IMR-90 (cell line): ENCODE results near the gene ADAMTSL4.

ENCODE experiments used
- BHLHE40 ChIP-seq: fragments of 150-350 bp; IDR thresholded peaks from 2 replicates; pipeline ENCODE4 v1.6.1; 2016; ENCODE audit warnings: mild to moderate bottlenecking, low read depth, low read length
- CTCF ChIP-seq: conservative IDR thresholded peaks from 2 replicates; pipeline ENCODE4 v1.5.1; 2012; ENCODE audit warnings: mild to moderate bottlenecking, low read depth, low read length, improper control_type of control experiment
- MAFK ChIP-seq: IDR thresholded peaks from 2 replicates; pipeline ENCODE4 v1.6.1; 2012; ENCODE audit warnings: low read depth, low read length, improper control_type of control experiment
- MXI1 ChIP-seq: IDR thresholded peaks from 2 replicates; pipeline ENCODE4 v1.6.1; 2012; ENCODE audit warnings: low read depth, mild to moderate bottlenecking, low read length, moderate library complexity, borderline replicate concordance
- POLR2A ChIP-seq: IDR thresholded peaks from 2 replicates; pipeline ENCODE4 v1.6.1; 2012; ENCODE audit warnings: mild to moderate bottlenecking, low read depth, low read length
- RAD21 ChIP-seq: IDR thresholded peaks from 2 replicates; pipeline ENCODE4 v1.6.1; 2012; ENCODE audit warnings: low read length, improper control_type of control experiment
- SMC3 ChIP-seq: fragments of 150-350 bp; IDR thresholded peaks from 2 replicates; pipeline ENCODE4 v1.6.1; 2016; ENCODE audit warnings: low read depth, mild to moderate bottlenecking, antibody characterized with exemption, low read length, moderate library complexity
- TF ChIP-seq, protein P1 (sequence below): fragments of 150-350 bp; IDR thresholded peaks from 2 replicates; pipeline ENCODE4 v1.6.1; 2017; ENCODE audit warnings: mild to moderate bottlenecking, antibody characterized with exemption, low read length, low read depth

GRCh38 chr1:150514260-150514659 lies 34.9 kb upstream of the ADAMTSL4 start:
- TF ChIP-seq POLR2A, result no peak
- no peak for TF ChIP-seq CTCF
- TF ChIP-seq MAFK, result no peak
- no peak for TF ChIP-seq BHLHE40
- no peak for TF ChIP-seq RAD21
- TF ChIP-seq MXI1, result no peak
- TF ChIP-seq SMC3, result no peak
- TF ChIP-seq, protein P1, sequence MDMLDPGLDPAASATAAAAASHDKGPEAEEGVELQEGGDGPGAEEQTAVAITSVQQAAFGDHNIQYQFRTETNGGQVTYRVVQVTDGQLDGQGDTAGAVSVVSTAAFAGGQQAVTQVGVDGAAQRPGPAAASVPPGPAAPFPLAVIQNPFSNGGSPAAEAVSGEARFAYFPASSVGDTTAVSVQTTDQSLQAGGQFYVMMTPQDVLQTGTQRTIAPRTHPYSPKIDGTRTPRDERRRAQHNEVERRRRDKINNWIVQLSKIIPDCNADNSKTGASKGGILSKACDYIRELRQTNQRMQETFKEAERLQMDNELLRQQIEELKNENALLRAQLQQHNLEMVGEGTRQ, result no peak
